ENCODE measurements around the gene TNNI3K.

- no peak for TF ChIP-seq POLR2A (conservative IDR thresholded peaks at IDR 0.05)
- TF ChIP-seq, protein P1, sequence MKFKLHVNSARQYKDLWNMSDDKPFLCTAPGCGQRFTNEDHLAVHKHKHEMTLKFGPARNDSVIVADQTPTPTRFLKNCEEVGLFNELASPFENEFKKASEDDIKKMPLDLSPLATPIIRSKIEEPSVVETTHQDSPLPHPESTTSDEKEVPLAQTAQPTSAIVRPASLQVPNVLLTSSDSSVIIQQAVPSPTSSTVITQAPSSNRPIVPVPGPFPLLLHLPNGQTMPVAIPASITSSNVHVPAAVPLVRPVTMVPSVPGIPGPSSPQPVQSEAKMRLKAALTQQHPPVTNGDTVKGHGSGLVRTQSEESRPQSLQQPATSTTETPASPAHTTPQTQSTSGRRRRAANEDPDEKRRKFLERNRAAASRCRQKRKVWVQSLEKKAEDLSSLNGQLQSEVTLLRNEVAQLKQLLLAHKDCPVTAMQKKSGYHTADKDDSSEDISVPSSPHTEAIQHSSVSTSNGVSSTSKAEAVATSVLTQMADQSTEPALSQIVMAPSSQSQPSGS (CRISPR knock-in tag; IDR thresholded peaks at IDR 0.05), result no peak
- TF ChIP-seq FOXA1 (IDR thresholded peaks at IDR 0.05; ENCODE audit: borderline replicate concordance), result no peak
- no peak for TF ChIP-seq MYC (IDR thresholded peaks at IDR 0.05; ENCODE audit: low read depth, low read length)
- no peak for TF ChIP-seq MYC (CRISPR knock-in tag; IDR thresholded peaks at IDR 0.05; ENCODE audit: borderline replicate concordance, low read depth)
- TF ChIP-seq, protein P2, sequence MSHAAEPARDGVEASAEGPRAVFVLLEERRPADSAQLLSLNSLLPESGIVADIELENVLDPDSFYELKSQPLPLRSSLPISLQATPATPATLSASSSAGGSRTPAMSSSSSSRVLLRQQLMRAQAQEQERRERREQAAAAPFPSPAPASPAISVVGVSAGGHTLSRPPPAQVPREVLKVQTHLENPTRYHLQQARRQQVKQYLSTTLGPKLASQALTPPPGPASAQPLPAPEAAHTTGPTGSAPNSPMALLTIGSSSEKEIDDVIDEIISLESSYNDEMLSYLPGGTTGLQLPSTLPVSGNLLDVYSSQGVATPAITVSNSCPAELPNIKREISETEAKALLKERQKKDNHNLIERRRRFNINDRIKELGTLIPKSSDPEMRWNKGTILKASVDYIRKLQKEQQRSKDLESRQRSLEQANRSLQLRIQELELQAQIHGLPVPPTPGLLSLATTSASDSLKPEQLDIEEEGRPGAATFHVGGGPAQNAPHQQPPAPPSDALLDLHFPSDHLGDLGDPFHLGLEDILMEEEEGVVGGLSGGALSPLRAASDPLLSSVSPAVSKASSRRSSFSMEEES (CRISPR knock-in tag; IDR thresholded peaks at IDR 0.05), result no peak
- no peak for TF ChIP-seq POLR2G (IDR thresholded peaks at IDR 0.05; ENCODE audit: low read depth, low read length)
- TF ChIP-seq CHCHD3 (CRISPR knock-in tag; IDR thresholded peaks at IDR 0.05), result no peak
- TF ChIP-seq, protein P3, sequence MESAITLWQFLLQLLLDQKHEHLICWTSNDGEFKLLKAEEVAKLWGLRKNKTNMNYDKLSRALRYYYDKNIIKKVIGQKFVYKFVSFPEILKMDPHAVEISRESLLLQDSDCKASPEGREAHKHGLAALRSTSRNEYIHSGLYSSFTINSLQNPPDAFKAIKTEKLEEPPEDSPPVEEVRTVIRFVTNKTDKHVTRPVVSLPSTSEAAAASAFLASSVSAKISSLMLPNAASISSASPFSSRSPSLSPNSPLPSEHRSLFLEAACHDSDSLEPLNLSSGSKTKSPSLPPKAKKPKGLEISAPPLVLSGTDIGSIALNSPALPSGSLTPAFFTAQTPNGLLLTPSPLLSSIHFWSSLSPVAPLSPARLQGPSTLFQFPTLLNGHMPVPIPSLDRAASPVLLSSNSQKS (CRISPR knock-in tag; IDR thresholded peaks at IDR 0.05), result no peak
- no peak for TF ChIP-seq GABPA (tag; conservative IDR thresholded peaks at IDR 0.05; ENCODE audit: low read depth)
- no peak for TF ChIP-seq RAD21 (CRISPR knock-in tag; conservative IDR thresholded peaks at IDR 0.05 in 1 of 2, IDR thresholded peaks at IDR 0.05 in 1 of 2)
- no peak for TF ChIP-seq YY1 (IDR thresholded peaks at IDR 0.05; ENCODE audit: borderline replicate concordance in 1 of 3, control insufficient read depth in 1 of 3, extremely low read depth in 1 of 3, insufficient read depth in 3 of 3, insufficient read length in 1 of 3, insufficient replicate concordance in 2 of 3, low read depth in 1 of 3, low read length in 2 of 3)
- no peak for TF ChIP-seq BCLAF1 (IDR thresholded peaks at IDR 0.05; ENCODE audit: borderline replicate concordance in 1 of 2, control insufficient read depth in 1 of 2, low read depth in 2 of 2, low read length in 1 of 2)
- TF ChIP-seq PTBP1 (IDR thresholded peaks at IDR 0.05; ENCODE audit: low read depth, low read length), result no peak
Measured at GRCh38 chr1:74432325-74432724, 197.1 kb downstream of the TNNI3K start.

All from K562 (cell line).